Keratinocyte (primary cell): ENCODE results near the gene OSMR. TPM values are rescaled to one million over a fixed set of nuclear protein-coding genes. Genes with fewer than 3 reads are reported as not detected.

Source experiments
- DNase-seq: peaks from one replicate; pipeline ENCODE4 v3.0.0-alpha.2; 2011; ENCODE audit warnings: low read depth, missing footprints, low spot score
- FAIRE-seq: peaks from 2 replicates; lab custom pipeline; 2011; peaks lifted over from hg19 to GRCh38; lab: Jason Lieb, UNC
- H2AFZ ChIP-seq: 2 replicates; pipeline ENCODE4 v1.6.0; 2012; ENCODE audit warnings: low read length, control low read depth, inconsistent platforms; ENCODE audit not compliant: control insufficient read depth
- H3K27ac ChIP-seq: 2 replicates; pipeline ENCODE4 v1.5.1; 2011; ENCODE audit warnings: low read length; ENCODE audit not compliant: control insufficient read depth, insufficient read depth
- H3K27me3 ChIP-seq: 3 replicates; pipeline ENCODE4 v1.6.0; 2011; ENCODE audit warnings: low read length; ENCODE audit not compliant: control insufficient read depth, insufficient read depth; ENCODE audit errors: extremely low read depth
- H3K36me3 ChIP-seq, 2 experiments: 2 replicates in 1 of 2; 3 replicates in 1 of 2; pipeline ENCODE4 v1.5.1; 2011; ENCODE audit warnings: low read length in 2 of 2, mild to moderate bottlenecking in 1 of 2; ENCODE audit not compliant: control insufficient read depth in 2 of 2, insufficient read depth in 2 of 2; ENCODE audit errors: extremely low read depth in 1 of 2
- H3K4me1 ChIP-seq: 3 replicates; pipeline ENCODE4 v1.5.1; 2011; ENCODE audit warnings: low read length; ENCODE audit not compliant: control insufficient read depth, insufficient read depth; ENCODE audit errors: extremely low read depth
- H3K4me2 ChIP-seq: 3 replicates; pipeline ENCODE4 v1.6.0; 2011; ENCODE audit warnings: low read depth, low read length; ENCODE audit not compliant: control insufficient read depth, insufficient read depth; ENCODE audit errors: extremely low read depth
- H3K4me3 ChIP-seq, 3 experiments: fragments of 200-600 bp in 1 of 3; sonication (generic) in 1 of 3; 2 replicates in 2 of 3; 3 replicates in 1 of 3; pipeline ENCODE4 v1.5.1; 2011 to 2016; ENCODE audit warnings: low read length in 3 of 3, mild to moderate bottlenecking in 3 of 3, control low read depth in 2 of 3, inconsistent platforms in 1 of 3, low read depth in 1 of 3, mixed read lengths in 1 of 3, mixed run types in 1 of 3, moderate library complexity in 1 of 3; ENCODE audit not compliant: control insufficient read depth in 2 of 3, insufficient read depth in 2 of 3; ENCODE audit errors: extremely low read depth in 1 of 3
- H3K79me2 ChIP-seq: 2 replicates; pipeline ENCODE4 v1.6.0; 2012; ENCODE audit warnings: low read length; ENCODE audit not compliant: control insufficient read depth, insufficient read depth
- H3K9ac ChIP-seq: 3 replicates; pipeline ENCODE4 v1.6.0; 2011; ENCODE audit warnings: low read length; ENCODE audit not compliant: control insufficient read depth, insufficient read depth; ENCODE audit errors: extremely low read depth
- H3K9me1 ChIP-seq: 3 replicates; pipeline ENCODE4 v1.6.0; 2011; ENCODE audit warnings: low read length; ENCODE audit not compliant: control insufficient read depth, insufficient read depth; ENCODE audit errors: extremely low read depth
- H3K9me3 ChIP-seq: 2 replicates; pipeline ENCODE4 v1.5.1; 2012; ENCODE audit warnings: low read depth, low read length; ENCODE audit not compliant: control insufficient read depth
- H4K20me1 ChIP-seq: 3 replicates; pipeline ENCODE4 v1.6.0; 2011; ENCODE audit warnings: low read length; ENCODE audit not compliant: control insufficient read depth, insufficient read depth; ENCODE audit errors: extremely low read depth
- CTCF ChIP-seq, 3 experiments: IDR thresholded peaks in 1 of 3; conservative IDR thresholded peaks in 1 of 3; optimal IDR thresholded peaks in 1 of 3; 2 replicates in 2 of 3; 3 replicates in 1 of 3; pipeline versions ENCODE3 to v1.5.1; 2011; ENCODE audit warnings: low read length in 3 of 3, mild to moderate bottlenecking in 3 of 3, moderate library complexity in 2 of 3, control low read depth in 1 of 3, inconsistent platforms in 1 of 3; ENCODE audit not compliant: insufficient read depth in 2 of 3; ENCODE audit errors: extremely low read depth in 1 of 3
- EZH2 ChIP-seq: IDR thresholded peaks from one replicate; pipeline ENCODE4 v1.6.1; 2012; ENCODE audit warnings: inconsistent platforms, mild to moderate bottlenecking, low read length, moderate library complexity
- dilution Hi-C: fragments of 300-500 bp; cut with MboI; formaldehyde crosslinking; loops from one replicate; pipeline ENCODE4 v1.7.0; 2020; ENCODE audit warnings: low sequenced_read_pairs; ENCODE audit not compliant: extremely low pct_ligation_motif_present
- polyA plus RNA-seq, 5 experiments: library from polyadenylated mRNA; depleted of rRNA in 3 of 5; stranded (reverse) in 3 of 5; stranded (forward) in 1 of 5; unstranded in 1 of 5; fragments of >200 nt; gene quantifications; 1 replicate in 1 of 5; 2 replicates in 3 of 5; 3 replicates in 1 of 5; pipeline versions ENCODE4 v1.2.1 to v1.2.3, GENCODE V29; 2011 to 2012; ENCODE audit warnings: missing spikeins in 2 of 5, low read depth in 1 of 5, low replicate concordance in 1 of 5

The OSMR gene
- polyA plus RNA-seq, 1 donor (not counting 4 experiments of a cell fraction or from before 2014, with no cell fraction given), result 43.8 TPM

DNA sequence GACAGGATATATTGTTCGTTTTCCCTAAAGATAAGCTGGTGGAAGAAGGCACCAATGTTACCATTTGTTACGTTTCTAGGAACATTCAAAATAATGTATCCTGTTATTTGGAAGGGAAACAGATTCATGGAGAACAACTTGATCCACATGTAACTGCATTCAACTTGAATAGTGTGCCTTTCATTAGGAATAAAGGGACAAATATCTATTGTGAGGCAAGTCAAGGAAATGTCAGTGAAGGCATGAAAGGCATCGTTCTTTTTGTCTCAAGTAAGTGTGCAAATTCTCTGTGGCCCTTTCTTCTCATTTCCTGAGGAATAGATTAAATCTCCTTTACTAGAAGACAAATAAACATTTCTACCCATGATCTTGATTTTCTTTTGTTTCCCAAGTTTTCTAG is 38.0 kb downstream of the OSMR start:
- Histone ChIP-seq H3K9me3 (no peaks in the 10 kb centered on the region), H3K27ac (no peak overlapping the region), H3K9me1 (peaks cover 3% of the 10 kb centered on the region), H3K4me2 (no peak overlapping the region), H3K4me3 (no peak overlapping the region), H3K4me1 (no peaks in the 10 kb centered on the region), H3K36me3 (peaks cover 38 to 58% of the 10 kb centered on the region in 2 experiments), H3K79me2 (peaks cover 2% of the 10 kb centered on the region), H2AFZ (no peak overlapping the region), H3K9ac (no peak overlapping the region), H4K20me1 (no peaks in the 10 kb centered on the region), H3K27me3 (no peaks in the 10 kb centered on the region)
- dilution Hi-C loops, result no loop called here
- FAIRE-seq, result no peak
- no peak for DNase-seq
- TF ChIP-seq CTCF (optimal IDR thresholded peaks at IDR 0.05 in 1 of 3, IDR thresholded peaks at IDR 0.05 in 1 of 3, conservative IDR thresholded peaks at IDR 0.05 in 1 of 3; ENCODE audit: extremely low read depth in 1 of 3, insufficient read depth in 2 of 3, low read length in 3 of 3), result no peak
- no peak for TF ChIP-seq EZH2

DNA sequence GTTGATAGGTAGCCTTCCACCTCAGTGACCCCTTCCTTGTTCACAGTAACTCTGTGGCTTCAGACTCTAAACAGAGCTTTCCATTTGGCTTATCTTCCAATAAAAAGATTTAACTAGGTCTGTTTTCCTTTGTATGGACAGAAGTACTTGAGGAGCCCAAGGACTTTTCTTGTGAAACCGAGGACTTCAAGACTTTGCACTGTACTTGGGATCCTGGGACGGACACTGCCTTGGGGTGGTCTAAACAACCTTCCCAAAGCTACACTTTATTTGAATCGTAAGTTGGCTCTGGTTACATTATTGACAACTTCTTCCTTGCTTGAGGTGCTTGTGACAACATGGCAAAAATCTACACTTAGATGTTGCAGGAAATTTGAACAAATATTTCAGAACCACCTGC is 39.4 kb downstream of the OSMR start:
- peaks cover under 1% of the 10 kb centered on the region for H3K9me1 ChIP-seq
- no peak overlapping the region for H3K9ac ChIP-seq
- H3K36me3 ChIP-seq, result peaks cover 34 to 52% of the 10 kb centered on the region in 2 experiments
- no peaks in the 10 kb centered on the region for H3K4me1 ChIP-seq
- H3K9me3 ChIP-seq, result no peaks in the 10 kb centered on the region
- DNase-seq (no peak), FAIRE-seq (no peak)
- no peak overlapping the region for H2AFZ ChIP-seq
- TF ChIP-seq CTCF (optimal IDR thresholded peaks at IDR 0.05 in 1 of 3, IDR thresholded peaks at IDR 0.05 in 1 of 3, conservative IDR thresholded peaks at IDR 0.05 in 1 of 3; ENCODE audit: extremely low read depth in 1 of 3, insufficient read depth in 2 of 3, low read length in 3 of 3), result no peak
- no peak for TF ChIP-seq EZH2
- no peak overlapping the region for H3K4me2 ChIP-seq
- H3K4me3 ChIP-seq, result no peak overlapping the region
- no peak overlapping the region for H3K27ac ChIP-seq
- no peaks in the 10 kb centered on the region for H4K20me1 ChIP-seq
- H3K27me3 ChIP-seq, result no peaks in the 10 kb centered on the region
- dilution Hi-C loops, result no loop called here
- peaks cover under 1% of the 10 kb centered on the region for H3K79me2 ChIP-seq
